SH-SY5Y (cell line): Measurements from ENCODE around the gene RNF103.

ENCODE experiments used
- GATA2 ChIP-seq: IDR thresholded peaks from 2 replicates; pipeline ENCODE4 v1.6.1; 2011; ENCODE audit warnings: mild to moderate bottlenecking, low read depth, low read length
- GATA3 ChIP-seq: IDR thresholded peaks from 2 replicates; pipeline ENCODE4 v1.6.1; 2011; ENCODE audit warnings: low read depth, mild to moderate bottlenecking, low read length, moderate library complexity

GRCh38 chr2:86613515-86613914 is 10.2 kb downstream of the RNF103 start:
- TF ChIP-seq GATA2 = no peak
- no peak for TF ChIP-seq GATA3
